Natural killer cell treated with Interleukin-12 subunit alpha and Interleukin-12 subunit beta and Interleukin-15 and Interleukin-18, amount 100 ng/mL, for 72 hours (primary cell): ENCODE data around the gene DNAJC28. TPM values are rescaled to one million over a fixed set of nuclear protein-coding genes. Genes with fewer than 3 reads are reported as not detected.
A peak's percentile ranks its signal among the peaks of the same experiment; 100 is the strongest.

Experiments
- ATAC-seq, 2 donors: fragments of 150-1000 bp; cut with Tn5 transposase in 1 of 2; sonication (Bioruptor Pico), chemical (Tn5 transposase) in 1 of 2; 2 replicates each; pipeline ENCODE4 v1.10.0; 2021
- DNase-seq: peaks from one replicate; pipeline ENCODE4 v3.0.0; 2022; ENCODE audit warnings: low spot score
- H3K27ac Mint-ChIP-seq, 2 donors: 1 replicate in 1 of 2; 2 replicates in 1 of 2; pipeline ENCODE4 v1.8.0; 2022; ENCODE audit warnings: mixed read lengths in 2 of 2, mild to moderate bottlenecking in 1 of 2, moderate library complexity in 1 of 2
- H3K27me3 Mint-ChIP-seq, 2 donors: 1 replicate in 1 of 2; 2 replicates in 1 of 2; pipeline ENCODE4 v1.8.0; 2022; ENCODE audit warnings: mixed read lengths in 2 of 2
- H3K36me3 Mint-ChIP-seq: one replicate; pipeline ENCODE4 v1.8.0; 2022; ENCODE audit warnings: mixed read lengths
- H3K4me1 Mint-ChIP-seq, 2 donors: 1 replicate in 1 of 2; 2 replicates in 1 of 2; pipeline ENCODE4 v1.8.0; 2022; ENCODE audit warnings: low read depth in 2 of 2, mixed read lengths in 2 of 2, mild to moderate bottlenecking in 1 of 2
- H3K4me3 Mint-ChIP-seq: one replicate; pipeline ENCODE4 v1.8.0; 2022; ENCODE audit warnings: mixed read lengths
- H3K9me3 Mint-ChIP-seq: 2 replicates; pipeline ENCODE4 v1.8.0; 2022; ENCODE audit warnings: mixed read lengths
- total RNA-seq, 2 donors: library from RNA; stranded (reverse); gene quantifications; one replicate each; pipeline ENCODE4 v1.2.3, GENCODE V29; 2022

The DNAJC28 gene
- total RNA-seq, 2 donors from 2014 or later, result 0.52 to 0.86 TPM

- Mint-ChIP-seq H3K4me3 (no peak overlapping the region), H3K27me3 (no peaks in the 10 kb centered on the region), H3K27ac (no peak overlapping the region), H3K9me3 (no peaks in the 10 kb centered on the region), H3K4me1 (no peaks in the 10 kb centered on the region), H3K36me3 (peaks cover 19% of the 10 kb centered on the region)
- no peak for DNase-seq
- ATAC-seq, result no peak
Observed at GRCh38 chr21:33505833-33506232, 14.3 kb upstream of the DNAJC28 start.

GRCh38 chr21:33496345-33496744 is 4.8 kb upstream of the DNAJC28 start:
- ATAC-seq (no peak), DNase-seq (no peak)
- no peaks in the 10 kb centered on the region for H3K9me3 Mint-ChIP-seq
- no peaks in the 10 kb centered on the region for H3K36me3 Mint-ChIP-seq
- no peak overlapping the region for H3K27ac Mint-ChIP-seq
- peaks cover 6 to 8% of the 10 kb centered on the region in 2 donors for H3K4me1 Mint-ChIP-seq
- peaks cover 6 to 8% of the 10 kb centered on the region in 2 donors for H3K27me3 Mint-ChIP-seq
- no peak overlapping the region for H3K4me3 Mint-ChIP-seq

- peaks cover 6 to 8% of the 10 kb centered on the region in 2 donors for H3K27me3 Mint-ChIP-seq
- no peak overlapping the region for H3K4me3 Mint-ChIP-seq
Observed at GRCh38 chr21:33495743-33496142, 4.2 kb upstream of the DNAJC28 start.

GRCh38 chr21:33493756-33494155 is 2.2 kb upstream of the DNAJC28 start:
- DNase-seq (no peak), ATAC-seq (no peak)
- no peak overlapping the region for H3K27ac Mint-ChIP-seq
- no peak overlapping the region for H3K4me3 Mint-ChIP-seq
- no peaks in the 10 kb centered on the region for H3K36me3 Mint-ChIP-seq
- no peaks in the 10 kb centered on the region for H3K9me3 Mint-ChIP-seq
- peaks cover 11 to 12% of the 10 kb centered on the region in 2 donors for H3K4me1 Mint-ChIP-seq
- peaks cover 6 to 8% of the 10 kb centered on the region in 2 donors for H3K27me3 Mint-ChIP-seq

More at GRCh38 chr21:33495743-33496142, 4.2 kb upstream of the DNAJC28 start:
- DNase-seq, result no peak
- no peaks in the 10 kb centered on the region for H3K9me3 Mint-ChIP-seq
- no peaks in the 10 kb centered on the region for H3K36me3 Mint-ChIP-seq
- H3K27ac Mint-ChIP-seq, result no peak overlapping the region
- H3K4me1 Mint-ChIP-seq, result peaks cover 9 to 12% of the 10 kb centered on the region in 2 donors
- no peak for ATAC-seq

GRCh38 chr21:33492571-33492970 is 1.1 kb upstream of the DNAJC28 start:
- ATAC-seq (no peak), DNase-seq (no peak)
- Mint-ChIP-seq H3K9me3 (no peaks in the 10 kb centered on the region), H3K4me1 (peaks cover 11 to 12% of the 10 kb centered on the region in 2 donors), H3K4me3 (no peak overlapping the region), H3K27me3 (peaks cover 6 to 8% of the 10 kb centered on the region in 2 donors), H3K27ac (no peak overlapping the region), H3K36me3 (no peaks in the 10 kb centered on the region)

GRCh38 chr21:33490991-33491372 is 534 bp downstream of the DNAJC28 start:
- DNase-seq, result no peak
- no peak for ATAC-seq
- H3K36me3 Mint-ChIP-seq, result no peaks in the 10 kb centered on the region
- peaks cover 11 to 12% of the 10 kb centered on the region in 2 donors for H3K4me1 Mint-ChIP-seq
- H3K9me3 Mint-ChIP-seq, result no peaks in the 10 kb centered on the region
- peak overlapping the region; percentile 67 to 90 for H3K27ac Mint-ChIP-seq
- H3K27me3 Mint-ChIP-seq, result peaks cover 0 to 5% of the 10 kb centered on the region in 2 donors
- H3K4me3 Mint-ChIP-seq, result peak overlapping the region; percentile 84

- Mint-ChIP-seq H3K4me3 (no peak overlapping the region), H3K9me3 (no peaks in the 10 kb centered on the region), H3K27ac (no peak overlapping the region), H3K27me3 (no peaks in the 10 kb centered on the region), H3K4me1 (peaks cover 11 to 12% of the 10 kb centered on the region in 2 donors), H3K36me3 (no peaks in the 10 kb centered on the region)
- ATAC-seq, result no peak
- DNase-seq, result no peak
Observed at GRCh38 chr21:33488936-33489335, 2.6 kb downstream of the DNAJC28 start.

GRCh38 chr21:33487996-33488395 is 3.5 kb downstream of the DNAJC28 start:
- ATAC-seq, result no peak
- no peaks in the 10 kb centered on the region for H3K27me3 Mint-ChIP-seq
- H3K4me3 Mint-ChIP-seq, result no peak overlapping the region
- no peak overlapping the region for H3K27ac Mint-ChIP-seq
- DNase-seq, result no peak
- H3K4me1 Mint-ChIP-seq, result peaks cover 11 to 12% of the 10 kb centered on the region in 2 donors
- no peaks in the 10 kb centered on the region for H3K9me3 Mint-ChIP-seq
- H3K36me3 Mint-ChIP-seq, result no peaks in the 10 kb centered on the region

- ATAC-seq, result no peak
- Mint-ChIP-seq H3K36me3 (no peaks in the 10 kb centered on the region), H3K27me3 (peaks cover 0 to 3% of the 10 kb centered on the region in 2 donors), H3K9me3 (no peaks in the 10 kb centered on the region), H3K27ac (no peak overlapping the region), H3K4me3 (peak overlapping the region; percentile 88), H3K4me1 (peaks cover 10 to 15% of the 10 kb centered on the region in 2 donors)
- no peak for DNase-seq
Observed at GRCh38 chr21:33481314-33481943, 10.1 kb downstream of the DNAJC28 start.

- ATAC-seq (no peak), DNase-seq (no peak)
- Mint-ChIP-seq H3K27ac (peak overlapping the region; percentile 67 to 92), H3K9me3 (no peaks in the 10 kb centered on the region), H3K4me3 (peak overlapping the region; percentile 88), H3K27me3 (peaks cover 0 to 3% of the 10 kb centered on the region in 2 donors), H3K36me3 (no peaks in the 10 kb centered on the region), H3K4me1 (peaks cover 10 to 15% of the 10 kb centered on the region in 2 donors)
Observed at GRCh38 chr21:33480481-33481103, 10.9 kb downstream of the DNAJC28 start.

- H3K4me3 Mint-ChIP-seq, result peak within 1 kb of the TSS; percentile 88
- H3K4me1 Mint-ChIP-seq, result peaks cover 10 to 15% of the 10 kb centered on the region in 2 donors
- DNase-seq (peak; percentile 98), ATAC-seq (peak; percentile 97 to 98)
- H3K27me3 Mint-ChIP-seq, result peaks cover 0 to 3% of the 10 kb centered on the region in 2 donors
- H3K36me3 Mint-ChIP-seq, result no peaks in the 10 kb centered on the region
- no peaks in the 10 kb centered on the region for H3K9me3 Mint-ChIP-seq
- peak within 1 kb of the TSS; percentile 67 to 92 for H3K27ac Mint-ChIP-seq
Observed at GRCh38 chr21:33479679-33480480, 11.6 kb downstream of the DNAJC28 start, which contains the start of gene TMEM50B. TSS of gene TMEM50B (minus strand) at chr21:33479974. CDS start at chr21:33468885, 11,089 bp downstream.

- Mint-ChIP-seq H3K4me3 (peak overlapping the region; percentile 88), H3K4me1 (peaks cover 10 to 15% of the 10 kb centered on the region in 2 donors), H3K36me3 (no peaks in the 10 kb centered on the region), H3K27ac (peak overlapping the region; percentile 62 to 83), H3K9me3 (no peaks in the 10 kb centered on the region), H3K27me3 (peaks cover 0 to 3% of the 10 kb centered on the region in 2 donors)
- peak; percentile 5 to 31 for ATAC-seq
- DNase-seq, result no peak
Observed at GRCh38 chr21:33478935-33479678, 12.4 kb downstream of the DNAJC28 start.

- H3K4me1 Mint-ChIP-seq, result peaks cover 14 to 15% of the 10 kb centered on the region in 2 donors
- H3K36me3 Mint-ChIP-seq, result no peaks in the 10 kb centered on the region
- peak overlapping the region; percentile 62 to 83 for H3K27ac Mint-ChIP-seq
- peaks cover 0 to 3% of the 10 kb centered on the region in 2 donors for H3K27me3 Mint-ChIP-seq
- no peaks in the 10 kb centered on the region for H3K9me3 Mint-ChIP-seq
- no peak for DNase-seq
- peak overlapping the region; percentile 88 for H3K4me3 Mint-ChIP-seq
- ATAC-seq, result no peak
Observed at GRCh38 chr21:33478182-33478581, 13.3 kb downstream of the DNAJC28 start.
